Measurements from ENCODE around the gene RAB10. TPM values are rescaled to one million over a fixed set of nuclear protein-coding genes. Genes with fewer than 3 reads are reported as not detected.

RAB10 gene
- total RNA-seq, 1 donor from 2014 or later = 86.5 TPM

DNA sequence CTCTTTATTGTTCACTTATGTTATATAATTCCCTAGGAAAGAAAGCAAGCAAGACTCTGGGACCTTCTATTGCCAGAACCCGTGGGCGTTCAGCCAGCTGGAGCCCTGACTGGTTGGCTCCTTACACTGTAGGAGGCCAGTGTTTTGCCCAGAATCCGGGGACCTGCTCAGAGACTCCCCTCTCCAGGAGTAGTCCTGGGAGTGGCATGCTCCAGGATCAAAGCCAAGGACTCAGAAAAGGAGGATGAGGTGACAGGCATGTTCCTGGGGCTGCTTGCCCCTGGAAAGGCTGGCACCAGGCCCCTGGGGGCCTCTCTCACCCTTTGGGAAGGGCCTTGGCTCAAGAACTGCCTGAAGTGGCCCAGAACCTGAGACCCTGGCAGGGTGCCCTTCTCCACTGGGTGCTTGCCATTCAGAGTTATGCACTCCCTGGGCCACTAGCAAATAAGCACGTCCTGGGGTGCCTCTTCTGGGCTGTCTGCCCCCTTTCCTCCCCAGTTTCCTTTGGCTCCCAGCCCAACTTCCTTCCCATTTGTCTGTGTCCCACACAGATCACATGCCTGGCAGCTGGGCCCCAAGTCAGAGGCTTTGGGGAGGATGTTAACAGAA is 32.0 kb upstream of the RAB10 start:
- peaks cover 9% of the 10 kb centered on the region for H3K4me1 Mint-ChIP-seq
- H3K36me3 Mint-ChIP-seq = no peaks in the 10 kb centered on the region
- no peak overlapping the region for H3K27ac Mint-ChIP-seq
- no peak overlapping the region for H3K4me3 Mint-ChIP-seq
- no peak for TF ChIP-seq CTCF (IDR thresholded peaks at IDR 0.05; ENCODE audit: unreplicated experiment)
- H3K27me3 Mint-ChIP-seq (ENCODE audit: low read depth) = no peaks in the 10 kb centered on the region
- DNase-seq (ENCODE audit: low spot score in 2 of 2, unreplicated experiment in 2 of 2) = no peak
- no peaks in the 10 kb centered on the region for H3K9me3 Mint-ChIP-seq

- H3K27ac Mint-ChIP-seq = no peak overlapping the region
- no peaks in the 10 kb centered on the region for H3K27me3 Mint-ChIP-seq (ENCODE audit: low read depth)
- H3K4me3 Mint-ChIP-seq = no peak overlapping the region
These were observed 31.1 kb upstream of the RAB10 start for GRCh38 chr2:26002632-26003310.

GRCh38 chr2:26008095-26008494 is 25.8 kb upstream of the RAB10 start:
- Mint-ChIP-seq H3K27ac (no peak overlapping the region), H3K4me1 (peaks cover 19% of the 10 kb centered on the region), H3K27me3 (ENCODE audit: low read depth) (no peaks in the 10 kb centered on the region), H3K36me3 (no peaks in the 10 kb centered on the region), H3K4me3 (no peak overlapping the region), H3K9me3 (peaks cover 6% of the 10 kb centered on the region)
- DNase-seq (ENCODE audit: low spot score in 2 of 2, unreplicated experiment in 2 of 2) = no peak
- no peak for TF ChIP-seq CTCF (IDR thresholded peaks at IDR 0.05; ENCODE audit: unreplicated experiment)

More at GRCh38 chr2:26002632-26003310, 31.1 kb upstream of the RAB10 start:
- no peak for TF ChIP-seq CTCF (IDR thresholded peaks at IDR 0.05; ENCODE audit: unreplicated experiment)
- DNase-seq (ENCODE audit: low spot score in 2 of 2, unreplicated experiment in 2 of 2) = no peak
- Mint-ChIP-seq H3K36me3 (no peaks in the 10 kb centered on the region), H3K9me3 (no peaks in the 10 kb centered on the region), H3K4me1 (peaks cover 9% of the 10 kb centered on the region)

DNA sequence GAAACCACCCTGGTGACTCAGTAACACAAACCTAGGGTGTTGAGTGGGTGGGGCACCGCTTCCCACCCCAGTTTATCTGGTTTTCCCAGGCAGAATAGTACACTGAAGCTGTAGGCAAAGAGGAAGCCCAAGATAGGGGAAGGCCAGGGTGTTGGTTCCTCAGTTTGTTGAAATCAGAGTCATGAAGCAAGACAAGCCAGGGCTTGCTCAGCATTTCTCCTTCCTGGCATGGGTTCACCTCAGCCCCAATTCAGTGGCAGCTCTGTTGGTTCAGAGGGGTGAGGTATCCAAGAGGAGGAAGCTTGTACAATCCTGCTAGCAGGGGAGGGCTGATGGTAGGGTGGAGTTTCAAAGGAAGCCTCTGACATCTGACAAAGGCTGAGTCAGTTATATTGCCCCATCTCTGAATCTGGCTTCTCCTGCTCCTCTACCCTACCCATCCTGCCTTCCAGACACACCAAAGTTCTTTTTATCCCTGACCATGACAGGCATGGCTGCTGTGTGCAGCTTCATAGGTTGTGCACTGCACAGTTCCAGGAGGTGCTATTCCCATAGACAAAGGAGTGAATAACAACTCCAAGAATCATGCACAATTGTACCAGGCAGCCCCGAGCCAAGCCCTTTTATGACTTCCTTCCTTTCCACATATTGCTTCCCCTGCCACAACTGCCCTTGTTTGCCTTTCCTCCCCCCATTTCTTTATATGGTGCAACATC is 24.9 kb upstream of the RAB10 start:
- no peak for TF ChIP-seq CTCF (IDR thresholded peaks at IDR 0.05; ENCODE audit: unreplicated experiment)
- H3K27me3 Mint-ChIP-seq (ENCODE audit: low read depth) = no peaks in the 10 kb centered on the region
- peaks cover 6% of the 10 kb centered on the region for H3K9me3 Mint-ChIP-seq
- no peaks in the 10 kb centered on the region for H3K36me3 Mint-ChIP-seq
- no peak overlapping the region for H3K4me3 Mint-ChIP-seq
- no peak for DNase-seq (ENCODE audit: low spot score in 2 of 2, unreplicated experiment in 2 of 2)
- peaks cover 23% of the 10 kb centered on the region for H3K4me1 Mint-ChIP-seq
- no peak overlapping the region for H3K27ac Mint-ChIP-seq

- no peaks in the 10 kb centered on the region for H3K36me3 Mint-ChIP-seq
- H3K27ac Mint-ChIP-seq = no peak overlapping the region
- peaks cover 6% of the 10 kb centered on the region for H3K9me3 Mint-ChIP-seq
- no peaks in the 10 kb centered on the region for H3K27me3 Mint-ChIP-seq (ENCODE audit: low read depth)
- no peak for TF ChIP-seq CTCF (IDR thresholded peaks at IDR 0.05; ENCODE audit: unreplicated experiment)
- peaks cover 23% of the 10 kb centered on the region for H3K4me1 Mint-ChIP-seq
- no peak overlapping the region for H3K4me3 Mint-ChIP-seq
- no peak for DNase-seq (ENCODE audit: low spot score in 2 of 2, unreplicated experiment in 2 of 2)
These were observed 24.3 kb upstream of the RAB10 start for GRCh38 chr2:26009567-26009963.

Measured in mesothelial cell of epicardium (in vitro differentiated cells).